WTC11 (cell line): ENCODE measurements around the gene CLCF1.

Experiments
- OVOL2 ChIP-seq: fragments of 250-450 bp; sonication (Bioruptor Pico); IDR thresholded peaks from 2 replicates; pipeline ENCODE4 v1.9.0; 2021; ENCODE audit warnings: mild to moderate bottlenecking, borderline replicate concordance
- TF ChIP-seq, protein P1 (sequence below): fragments of 200-600 bp; IDR thresholded peaks from 2 replicates; pipeline ENCODE4 v1.8.0; 2022; ENCODE audit warnings: antibody characterized with exemption

DNA sequence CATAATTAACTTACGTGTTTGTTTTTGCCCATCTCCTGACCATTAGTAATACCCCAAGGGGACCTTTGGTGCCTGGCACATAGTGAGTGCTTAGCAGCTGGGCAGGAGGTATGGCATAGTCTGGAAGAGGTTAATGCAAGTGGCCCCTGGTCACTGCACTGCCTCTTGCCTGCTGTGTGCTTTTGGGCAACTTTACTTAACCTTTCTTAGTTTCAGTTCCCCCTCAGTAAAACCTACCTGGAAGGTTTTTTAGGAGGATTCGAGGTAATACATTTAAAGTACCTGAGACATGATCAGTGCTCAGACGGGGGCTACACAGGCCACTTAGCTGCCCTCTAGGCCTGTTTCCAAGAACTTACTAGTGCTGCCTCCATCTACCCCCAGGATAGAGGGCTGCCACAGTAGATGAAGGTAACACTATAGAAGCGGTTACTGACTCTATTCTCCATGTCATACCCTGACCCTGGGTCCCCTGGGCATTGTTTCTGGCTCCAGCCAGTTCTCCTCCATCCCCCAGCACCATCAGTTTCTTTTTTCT, 23.4 kb downstream of the CLCF1 start:
- no peak for TF ChIP-seq OVOL2 (CRISPR knock-in tag)
- TF ChIP-seq, protein P1, sequence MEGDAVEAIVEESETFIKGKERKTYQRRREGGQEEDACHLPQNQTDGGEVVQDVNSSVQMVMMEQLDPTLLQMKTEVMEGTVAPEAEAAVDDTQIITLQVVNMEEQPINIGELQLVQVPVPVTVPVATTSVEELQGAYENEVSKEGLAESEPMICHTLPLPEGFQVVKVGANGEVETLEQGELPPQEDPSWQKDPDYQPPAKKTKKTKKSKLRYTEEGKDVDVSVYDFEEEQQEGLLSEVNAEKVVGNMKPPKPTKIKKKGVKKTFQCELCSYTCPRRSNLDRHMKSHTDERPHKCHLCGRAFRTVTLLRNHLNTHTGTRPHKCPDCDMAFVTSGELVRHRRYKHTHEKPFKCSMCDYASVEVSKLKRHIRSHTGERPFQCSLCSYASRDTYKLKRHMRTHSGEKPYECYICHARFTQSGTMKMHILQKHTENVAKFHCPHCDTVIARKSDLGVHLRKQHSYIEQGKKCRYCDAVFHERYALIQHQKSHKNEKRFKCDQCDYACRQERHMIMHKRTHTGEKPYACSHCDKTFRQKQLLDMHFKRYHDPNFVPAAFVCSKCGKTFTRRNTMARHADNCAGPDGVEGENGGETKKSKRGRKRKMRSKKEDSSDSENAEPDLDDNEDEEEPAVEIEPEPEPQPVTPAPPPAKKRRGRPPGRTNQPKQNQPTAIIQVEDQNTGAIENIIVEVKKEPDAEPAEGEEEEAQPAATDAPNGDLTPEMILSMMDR = no peak
